Fibroblast of gingiva (primary cell): Measurements from ENCODE around the gene MLYCD.
"Not testable (repeated sequence)": the region's sequence is repeated elsewhere in the genome, so short reads cannot be mapped to it uniquely, and the experiment has no call there.

ENCODE experiments used
- DNase-seq: peaks from one replicate; pipeline ENCODE4 v3.0.0-alpha.2; 2011; ENCODE audit warnings: low read depth

The MLYCD gene

DNA sequence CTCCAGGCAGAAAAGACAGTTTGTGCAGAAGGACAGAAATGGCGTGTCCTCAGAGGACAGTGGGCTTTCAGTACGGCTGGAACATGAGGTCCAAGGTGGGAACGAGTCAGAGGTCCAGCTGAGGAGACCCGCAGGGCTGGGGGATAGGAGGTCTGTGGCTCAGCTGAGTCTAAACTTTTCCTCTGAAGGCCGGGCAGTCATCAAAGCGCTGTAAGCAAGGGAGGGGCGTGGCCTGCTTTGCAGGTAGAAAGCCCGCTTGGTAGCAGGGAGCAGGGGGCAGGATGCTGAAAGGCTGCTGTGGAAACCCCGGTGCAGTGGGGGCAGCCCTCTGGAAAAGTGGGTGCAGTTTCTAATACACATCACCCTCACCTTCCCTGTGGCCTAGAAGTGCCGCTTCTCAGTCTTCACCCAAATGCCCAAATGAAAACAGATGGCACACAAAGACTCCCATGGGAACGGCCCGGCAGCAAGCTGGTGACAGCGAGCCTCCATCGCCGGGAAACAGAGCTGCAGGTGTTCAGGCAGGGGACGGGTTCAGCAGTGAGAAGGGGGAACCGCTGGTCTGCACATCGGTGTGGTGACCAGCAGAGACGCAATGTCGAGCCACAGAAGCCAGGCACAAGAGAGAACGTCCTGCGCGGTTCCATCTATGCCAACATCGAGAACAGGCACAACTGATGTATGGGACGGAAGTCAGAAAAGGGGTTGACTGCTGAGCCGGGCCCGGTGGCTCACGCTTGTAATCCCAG, 41.9 kb downstream of the MLYCD start:
- DNase-seq, result no peak

DNA sequence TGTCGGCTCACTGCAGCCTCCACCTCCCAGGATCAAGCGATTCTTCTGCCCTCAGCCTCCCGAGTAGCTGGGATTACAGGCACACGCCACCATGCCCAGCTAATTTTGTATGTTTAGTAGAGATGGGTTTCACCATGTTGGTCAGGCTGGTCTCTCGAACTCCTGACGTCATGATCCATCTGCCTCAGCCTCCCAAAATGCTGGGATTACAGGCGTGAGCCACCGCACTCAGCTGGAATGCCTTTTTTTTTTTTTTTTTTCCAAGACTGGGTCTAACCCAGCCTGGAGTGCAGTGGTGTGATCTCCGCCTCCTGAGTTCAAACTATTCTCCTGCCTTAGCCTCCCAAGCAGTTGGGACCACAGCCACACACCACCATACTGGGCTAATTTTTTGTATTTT, 42.6 kb downstream of the MLYCD start:
- not testable (repeated sequence) for DNase-seq

DNA sequence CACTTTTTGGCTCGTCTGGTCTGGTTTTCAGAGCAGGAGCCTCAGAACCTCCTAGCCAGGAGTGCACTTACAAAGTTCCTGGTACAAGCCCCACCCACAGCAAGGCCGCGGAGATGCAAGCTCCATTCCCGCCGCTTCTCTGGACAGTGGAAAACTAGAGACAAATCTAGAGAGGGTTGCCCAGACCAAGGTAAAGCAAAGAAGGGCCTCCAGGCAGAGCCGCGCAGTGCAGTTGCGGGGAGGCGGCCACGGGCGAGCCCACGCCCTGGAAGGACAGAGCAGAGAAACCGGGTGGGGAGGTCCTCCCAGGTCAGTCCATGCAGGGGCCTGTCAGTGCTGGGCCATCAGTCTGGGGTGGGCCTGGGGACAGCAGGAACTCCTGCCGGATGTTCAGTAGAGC, 43.2 kb downstream of the MLYCD start:
- DNase-seq, result no peak

DNA sequence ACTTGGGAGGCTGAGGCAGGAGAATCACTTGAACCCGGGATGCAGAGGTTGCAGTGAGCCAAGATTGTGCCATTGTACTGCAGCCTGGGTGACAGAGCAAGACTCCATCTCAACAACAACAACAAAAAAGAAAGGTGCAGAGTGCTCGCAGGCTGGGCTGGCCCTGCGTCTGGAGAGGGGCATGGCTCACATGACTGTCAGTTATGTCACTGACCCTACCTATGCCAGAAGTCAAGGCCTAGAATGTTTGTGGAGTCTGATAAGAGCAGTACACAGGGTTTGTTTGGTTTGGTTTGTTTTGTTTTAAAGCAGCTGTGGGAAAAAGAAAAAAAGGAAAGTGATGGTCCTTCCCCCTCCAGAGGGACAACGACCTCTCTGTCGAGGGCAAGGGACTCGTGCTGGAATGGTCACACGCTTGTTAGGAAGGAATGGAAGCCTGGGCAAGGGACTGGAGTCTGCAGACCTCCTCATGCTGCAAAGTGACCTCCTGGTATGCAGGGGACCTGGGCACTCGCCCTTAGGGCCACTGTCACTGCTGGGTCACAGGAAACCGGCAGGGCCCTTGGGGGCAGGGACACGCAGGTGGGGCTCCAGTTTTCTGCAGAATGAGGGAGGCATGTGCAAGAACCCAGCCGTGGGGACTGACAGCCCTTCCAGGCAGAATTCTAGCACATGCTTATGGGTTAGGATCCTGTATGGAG, 44.0 kb downstream of the MLYCD start:
- DNase-seq, result no peak

DNA sequence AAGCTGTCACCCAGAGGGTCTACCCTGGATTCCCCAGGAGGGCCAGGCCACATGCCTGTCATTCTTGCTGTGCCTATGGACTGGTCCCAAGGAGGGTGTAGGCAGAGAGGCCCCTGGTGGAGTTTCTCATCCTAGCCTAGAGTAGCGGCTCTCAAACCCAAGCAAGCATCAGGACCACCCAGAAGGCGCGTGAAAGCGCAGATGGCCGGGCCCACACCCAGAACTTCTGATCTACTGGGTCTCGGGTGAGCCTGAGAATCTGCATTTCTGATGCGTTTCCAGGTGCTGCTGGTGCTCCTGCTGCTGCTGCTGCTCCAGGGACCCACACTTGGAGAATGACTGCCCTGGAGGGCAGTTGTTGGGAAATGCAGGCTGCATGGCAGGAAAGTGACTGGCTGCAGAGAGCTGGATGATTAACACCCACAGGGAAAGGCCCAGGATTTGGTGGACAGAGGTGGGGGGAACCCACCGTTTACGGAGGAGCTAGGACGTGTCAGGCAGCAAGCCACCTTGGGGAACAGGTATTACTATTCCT, 44.7 kb downstream of the MLYCD start:
- no peak for DNase-seq

DNA sequence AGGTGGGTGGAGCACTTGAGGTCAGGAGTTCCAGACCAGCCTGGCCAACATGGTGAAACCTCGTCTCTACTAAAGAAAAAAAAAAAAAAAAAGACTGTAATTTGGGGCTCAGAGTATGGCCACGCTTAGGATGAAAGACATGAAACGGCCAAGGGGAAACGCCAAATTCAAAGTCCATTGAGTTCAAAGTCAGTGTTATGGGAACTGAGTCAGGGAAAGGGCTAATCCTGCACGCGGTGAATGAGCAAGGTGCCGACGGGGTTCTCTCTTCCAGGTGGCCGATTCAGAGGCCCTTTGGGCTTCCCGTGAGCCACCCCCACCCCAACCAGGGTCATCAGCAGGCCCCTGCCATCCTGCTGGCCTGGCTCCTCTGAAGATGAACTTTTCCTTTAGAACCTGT, 46.7 kb downstream of the MLYCD start:
- no peak for DNase-seq

DNA sequence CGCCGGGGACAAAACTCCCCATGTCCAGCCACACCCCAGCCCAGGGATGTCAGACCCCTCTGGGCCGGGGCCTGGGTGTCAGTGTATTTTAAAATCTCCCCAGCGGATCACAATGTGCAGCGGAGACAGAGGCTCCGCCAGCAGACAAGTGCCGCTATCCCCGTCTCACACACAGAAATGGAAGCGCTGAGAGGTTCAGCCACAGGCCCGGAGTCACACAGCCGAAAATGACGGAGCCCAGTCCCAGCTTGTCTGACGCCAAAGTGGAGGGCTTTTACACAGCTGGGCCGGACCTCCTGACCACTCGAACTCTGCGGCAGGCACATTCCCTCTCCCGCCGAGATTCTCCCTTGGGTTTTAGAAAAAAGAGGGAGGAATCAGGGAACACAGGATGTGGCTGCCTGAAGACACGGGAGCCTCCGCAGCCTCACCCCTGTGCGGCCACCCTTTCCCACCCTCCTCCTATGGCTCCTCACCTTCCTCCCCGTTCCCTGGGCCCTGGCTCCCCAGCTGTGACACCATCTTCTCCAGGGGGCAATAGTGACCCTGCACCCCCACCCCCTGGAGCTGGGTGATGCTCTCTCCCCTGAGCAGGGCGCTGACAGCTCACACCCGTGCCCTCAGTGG, 47.4 kb downstream of the MLYCD start:
- no peak for DNase-seq

DNA sequence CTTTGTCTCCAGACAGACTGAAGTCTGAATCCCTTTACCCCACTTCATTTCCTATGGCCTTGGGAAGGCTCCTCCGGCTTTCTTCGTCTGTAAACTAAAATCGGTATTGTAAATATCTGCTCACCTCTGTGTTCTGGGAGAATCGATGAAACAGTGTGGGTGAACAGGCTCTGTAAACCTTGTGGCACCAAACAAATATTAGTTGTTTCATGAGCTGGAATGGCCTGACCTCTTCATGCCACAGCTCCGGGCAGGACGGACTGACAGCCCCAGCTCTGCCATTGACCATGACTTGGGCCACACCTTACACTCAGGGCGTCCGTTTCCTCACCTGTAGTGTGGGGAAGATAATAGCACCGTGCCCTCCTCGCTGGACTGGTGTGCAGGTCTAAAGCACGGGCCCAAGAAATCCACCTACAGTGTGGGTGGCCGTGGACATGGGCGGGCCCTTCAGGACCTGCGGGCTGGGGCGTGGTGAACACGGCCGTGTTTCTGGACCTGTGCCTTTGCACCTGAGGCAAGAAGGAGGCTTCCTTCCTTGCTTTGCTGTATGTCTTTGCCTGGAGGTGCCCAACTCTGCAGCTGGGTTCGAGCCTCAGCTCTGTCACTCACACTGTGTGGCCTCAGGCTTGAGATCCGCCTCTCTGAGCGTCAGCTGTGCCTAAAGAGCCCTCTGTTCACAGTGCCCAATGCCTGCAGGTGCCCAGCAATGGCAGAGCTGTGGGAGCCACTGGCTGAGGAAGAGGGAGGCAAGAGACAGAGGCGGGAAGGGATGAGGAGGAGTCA, 48.1 kb downstream of the MLYCD start:
- DNase-seq, result no peak

DNA sequence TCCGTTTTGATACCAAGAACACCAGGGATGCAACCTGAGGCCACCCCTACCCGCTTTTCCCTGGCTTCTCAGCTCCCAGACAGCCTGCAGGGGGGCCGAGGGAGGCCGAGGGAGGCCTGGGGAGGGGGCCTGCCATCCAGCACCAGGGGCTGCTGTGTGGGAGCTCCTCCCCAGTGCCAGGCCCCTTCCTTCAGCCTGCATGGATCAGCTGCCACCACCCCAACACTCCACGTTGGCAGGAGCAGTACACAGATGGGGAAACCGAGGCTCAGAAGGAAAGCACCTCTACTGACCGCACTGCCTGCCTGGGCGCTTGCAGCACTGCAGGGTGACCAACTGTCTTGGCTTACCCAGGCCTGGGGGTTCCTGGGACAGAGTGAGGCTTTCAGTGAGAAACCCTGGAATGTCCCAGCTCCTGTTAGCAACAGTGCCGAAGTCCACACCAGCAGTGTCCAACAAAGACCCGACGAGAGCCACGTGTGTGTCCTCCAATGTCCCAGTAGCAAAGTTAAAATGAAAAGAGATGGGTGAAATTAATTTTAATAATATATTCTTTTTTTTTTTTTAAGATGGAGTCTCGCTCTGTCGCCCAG, 48.8 kb downstream of the MLYCD start:
- no peak for DNase-seq

DNA sequence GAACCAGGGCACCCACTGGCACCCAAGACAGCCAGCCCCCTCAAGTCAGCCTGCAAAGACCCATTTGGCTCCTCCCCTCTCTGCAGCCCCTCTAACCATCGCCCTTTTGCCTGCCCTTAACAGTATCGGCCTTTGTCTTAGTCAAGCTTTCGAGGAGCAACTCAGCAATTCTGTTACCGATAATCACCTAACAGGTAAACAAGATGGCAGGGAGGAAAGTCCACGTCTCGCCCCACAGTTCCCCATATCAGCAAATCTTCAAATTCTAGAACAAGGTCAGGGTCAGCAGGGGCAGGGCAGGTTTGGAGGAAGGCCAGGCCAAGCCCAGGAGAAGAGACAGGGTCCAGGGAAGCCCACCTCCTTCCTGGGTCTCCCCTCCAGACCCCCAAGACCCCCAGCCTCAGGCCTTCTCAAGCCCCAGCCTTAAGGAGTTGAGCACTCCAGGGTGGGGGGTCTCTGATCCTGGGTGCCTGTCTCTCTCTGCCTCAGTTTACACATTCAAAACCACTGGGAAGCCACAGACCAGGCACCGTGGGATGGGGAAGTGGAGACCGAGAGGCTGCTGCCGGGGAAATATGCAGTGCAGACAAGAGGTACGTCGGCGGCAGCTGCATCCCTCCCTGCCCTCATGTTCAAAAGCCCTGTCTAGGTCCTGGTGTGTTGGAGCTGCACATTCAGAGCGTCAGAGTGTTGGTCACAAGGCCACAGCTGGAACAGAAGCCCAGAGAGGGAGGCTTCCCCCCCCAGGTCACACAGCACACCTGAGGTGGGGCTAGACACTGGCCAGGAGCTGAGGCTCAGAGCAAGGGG, 50.2 kb downstream of the MLYCD start:
- DNase-seq, result no peak

DNA sequence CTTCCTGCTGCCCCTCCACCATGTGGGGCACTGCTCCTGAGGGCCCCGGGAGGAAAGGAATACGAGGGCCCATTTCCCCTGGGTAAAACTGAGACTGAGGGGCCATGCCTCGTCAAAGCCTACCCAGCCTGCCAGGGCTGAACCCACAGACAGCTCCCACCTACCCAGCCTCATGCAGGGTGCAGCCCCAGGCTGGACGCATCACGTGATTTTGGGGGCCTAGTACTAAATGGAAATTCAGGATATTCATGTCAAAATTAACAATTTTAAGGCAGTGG, 50.7 kb downstream of the MLYCD start:
- DNase-seq, result no peak

DNA sequence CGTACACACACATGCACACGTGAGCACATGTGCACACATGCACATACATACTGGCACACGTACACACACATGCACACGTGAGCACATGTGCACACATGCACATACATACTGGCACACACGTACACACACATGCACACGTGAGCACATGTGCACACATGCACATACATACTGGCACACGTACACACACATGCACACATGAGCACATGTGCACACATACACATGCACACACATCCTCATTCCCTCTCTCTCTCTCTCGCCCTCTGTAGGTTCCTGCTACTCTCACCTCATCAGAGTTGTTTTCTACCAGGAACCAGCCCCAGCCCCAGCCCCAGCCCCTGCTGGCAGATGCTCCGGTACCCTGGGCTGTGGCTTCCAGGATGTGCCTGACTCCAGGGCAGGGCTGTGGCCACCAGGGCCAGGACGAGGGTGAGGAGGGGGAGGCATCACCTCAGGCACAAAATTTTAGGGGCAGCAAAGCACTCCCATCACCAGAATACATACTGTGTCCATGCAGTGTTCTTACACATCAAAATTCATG, 52.0 kb downstream of the MLYCD start:
- not testable (repeated sequence) for DNase-seq

DNA sequence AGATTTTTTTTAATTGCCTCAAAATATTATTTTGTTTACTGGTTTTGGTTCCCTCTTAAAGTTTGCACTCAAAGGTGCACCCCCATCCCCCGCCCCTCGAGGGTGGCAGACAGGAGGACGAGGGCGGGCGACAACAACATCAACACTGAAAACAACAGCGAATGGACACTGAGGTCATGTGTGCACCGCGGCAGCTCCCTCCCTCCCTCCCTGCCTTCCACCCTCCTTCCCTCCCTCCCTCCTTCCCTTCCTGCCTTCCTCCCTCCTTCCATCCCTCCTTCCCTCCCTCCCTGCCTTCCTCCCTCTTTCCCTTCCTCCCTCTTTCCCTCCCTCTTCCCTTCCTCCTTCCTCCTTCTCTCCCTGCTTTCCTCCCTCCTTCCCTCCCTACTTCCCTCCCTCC, 52.6 kb downstream of the MLYCD start:
- no peak for DNase-seq

DNA sequence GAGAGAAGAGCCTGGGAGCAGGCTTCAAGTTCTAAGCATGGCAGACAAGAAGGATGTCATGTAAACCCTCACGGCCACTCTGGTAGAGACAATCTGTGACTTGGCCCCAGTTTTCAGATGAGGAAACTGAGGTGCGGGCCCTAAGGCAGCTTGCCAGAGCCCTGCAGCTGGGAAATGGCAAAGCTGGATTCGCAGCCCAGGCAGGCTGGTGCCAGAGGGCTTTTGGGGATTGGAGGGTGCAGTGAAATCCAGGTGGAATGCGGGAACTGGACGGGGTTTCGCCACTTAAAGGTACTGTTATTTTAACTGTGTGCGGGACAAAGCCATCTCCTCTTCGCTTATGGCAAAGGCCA, 53.6 kb downstream of the MLYCD start:
- DNase-seq, result peak; percentile 87

DNA sequence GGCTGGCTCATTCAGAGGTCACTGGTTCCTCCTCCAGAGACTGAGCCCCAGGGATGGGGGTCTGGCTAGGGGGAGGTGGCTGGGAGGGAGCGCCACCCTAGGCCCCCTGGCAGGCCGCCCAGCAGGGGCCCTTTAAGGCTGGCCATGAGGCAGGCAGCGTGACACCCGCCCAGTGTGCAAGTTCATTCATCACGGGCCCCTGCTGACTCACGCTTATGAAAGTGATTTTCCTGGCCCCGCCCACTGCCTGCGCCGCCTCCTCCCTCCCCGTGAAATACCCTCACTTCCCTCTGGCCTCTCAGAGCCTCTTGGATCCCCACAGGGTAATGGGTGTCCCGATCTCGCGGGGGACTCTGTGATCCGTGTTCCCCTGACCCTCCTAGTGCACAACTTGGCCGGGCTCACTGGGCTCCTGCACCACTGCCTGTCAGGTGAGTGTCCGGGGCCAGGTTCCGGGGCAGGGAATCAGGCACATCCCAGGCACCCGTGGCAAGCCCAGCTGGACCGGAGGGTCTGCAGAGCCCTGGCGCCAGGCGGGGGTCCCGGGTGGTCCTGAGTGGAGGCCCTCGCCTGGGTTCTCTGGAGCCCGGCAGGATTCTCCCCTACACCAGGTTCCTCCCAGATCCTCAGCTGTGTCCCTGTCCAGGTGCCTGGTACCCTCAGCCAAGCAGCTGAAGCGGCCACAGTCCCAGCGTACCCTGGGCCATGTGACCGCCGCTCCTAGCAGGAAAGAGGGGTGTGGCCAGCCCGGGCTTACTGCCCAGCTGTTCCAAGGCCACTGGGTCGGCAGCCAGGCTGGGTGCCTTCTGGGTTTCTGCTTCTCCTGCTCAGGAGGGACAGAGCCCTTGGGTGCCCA, 54.3 kb downstream of the MLYCD start, which contains the start of gene OSGIN1:
OSGIN1 (plus strand) TSS at position 301 of the 856 bp plus-strand sequence. CDS start 4,432 bp downstream, outside the sequence.
- peak; percentile 96 for DNase-seq

DNA sequence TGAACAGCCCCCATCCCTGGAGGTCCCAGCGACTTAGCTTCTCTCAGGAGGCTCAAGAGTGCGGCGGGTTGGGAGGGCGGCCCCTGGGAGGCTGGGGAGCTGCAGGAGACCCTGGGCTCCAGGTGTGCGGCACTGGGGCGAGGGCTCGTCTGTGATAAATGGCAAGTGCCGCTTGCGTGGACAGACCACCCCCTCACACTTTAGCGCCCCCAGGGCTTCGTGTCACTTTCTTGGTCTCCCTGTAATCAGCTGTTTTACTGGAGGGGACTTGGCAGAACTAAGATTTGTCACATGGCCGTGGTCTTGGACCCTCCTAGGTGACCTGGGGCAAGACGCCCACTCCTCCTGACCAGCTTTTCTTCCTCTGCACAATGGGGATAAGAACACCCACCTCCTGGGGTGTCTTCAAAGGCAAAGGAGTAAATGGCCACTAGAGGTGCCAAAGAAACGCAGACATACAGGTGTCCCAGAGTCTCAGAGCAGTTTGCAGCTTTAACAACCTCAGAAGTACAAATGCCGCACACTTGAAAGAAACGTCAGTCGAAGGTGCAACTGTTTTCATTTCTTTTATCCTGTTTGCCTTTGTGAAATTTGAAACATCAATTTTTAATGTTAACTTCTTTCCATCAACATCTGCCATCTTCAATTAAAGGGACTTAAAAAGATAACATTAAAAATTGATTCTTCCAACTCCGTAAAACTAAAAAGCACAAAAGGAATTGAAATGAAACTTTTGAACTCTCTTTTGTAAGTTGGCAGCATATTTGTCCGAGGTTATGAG, 55.1 kb downstream of the MLYCD start:
- DNase-seq, result no peak

DNA sequence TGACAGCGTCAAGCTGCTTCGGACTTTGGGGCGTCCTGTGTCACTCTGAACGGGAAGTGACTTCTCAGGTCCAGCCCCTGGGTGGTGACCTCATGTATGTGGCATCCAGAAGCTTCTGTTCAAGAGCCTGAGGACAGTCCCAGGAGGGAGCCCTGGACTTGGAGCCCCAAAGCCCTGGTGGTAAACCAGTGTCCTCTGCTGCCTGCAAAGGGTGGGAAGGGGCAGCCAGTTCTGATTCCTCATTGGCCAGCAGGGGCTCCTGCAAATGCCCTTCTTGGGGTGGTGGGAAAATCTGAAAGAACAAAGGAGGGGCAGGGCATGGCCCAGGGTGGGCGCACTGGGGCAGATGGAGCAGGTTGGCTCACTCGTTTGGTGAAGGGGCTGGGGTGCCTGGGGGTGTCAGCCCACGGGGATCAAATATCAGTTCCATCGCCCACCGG, 55.7 kb downstream of the MLYCD start:
- DNase-seq, result peak; percentile 61

DNA sequence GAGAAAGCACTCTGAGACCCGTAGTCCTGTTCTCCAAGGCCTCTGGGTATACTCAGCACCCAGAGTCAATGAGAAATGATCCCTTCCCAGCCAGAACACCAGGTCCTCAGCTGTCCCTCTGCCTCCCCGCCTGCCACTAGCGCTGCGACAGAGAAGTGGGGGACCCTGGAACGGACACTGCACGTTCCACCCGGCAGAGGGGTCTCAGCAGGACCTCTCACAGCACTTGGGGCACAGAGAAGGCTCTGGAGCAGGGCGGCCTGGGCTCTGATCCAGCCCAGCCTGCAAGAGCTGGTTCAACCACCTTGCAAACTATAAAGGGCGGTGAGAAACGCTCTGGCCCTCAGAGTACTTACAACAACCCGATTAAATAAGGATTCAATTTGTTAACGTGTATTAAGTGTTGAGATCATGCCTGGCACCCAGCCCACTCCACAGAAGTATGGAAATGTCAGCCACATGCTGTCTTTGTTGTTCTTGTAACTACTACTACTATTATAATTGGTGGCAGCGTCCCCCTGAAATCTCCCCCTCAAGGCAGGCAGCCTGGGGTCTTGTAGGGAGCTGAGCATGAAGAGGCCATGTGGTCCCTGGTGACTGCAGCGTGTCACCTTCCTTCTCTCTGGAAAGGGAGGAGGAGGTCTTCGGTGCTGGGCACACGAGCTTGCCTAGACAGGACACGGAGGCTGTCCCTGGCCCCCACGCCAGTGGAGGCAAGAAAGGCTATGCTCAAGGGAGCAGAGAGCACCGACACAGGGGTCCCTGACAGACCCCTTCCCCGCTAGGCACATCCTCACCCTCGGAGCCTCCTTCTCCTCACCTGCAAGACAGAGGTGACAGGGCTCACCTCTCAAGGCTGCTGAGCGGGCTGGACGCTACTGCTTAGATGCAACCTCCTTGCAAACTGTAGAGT, 56.6 kb downstream of the MLYCD start:
- DNase-seq, result peak; percentile 58
